ENCODE measurements around the gene TMEM271.

TMEM271 gene

GRCh38 chr4:544386-545105 is 31.5 kb downstream of the TMEM271 start:
- H3K4me3 ChIP-seq (ENCODE audit: low read depth, low read length, poor library complexity, severe bottlenecking) = no peak overlapping the region
- no peak overlapping the region for H3K9ac ChIP-seq (ENCODE audit: low read length)
- no peak overlapping the region for H2AFZ ChIP-seq (ENCODE audit: low read length)
- no peaks in the 10 kb centered on the region for H3K27me3 ChIP-seq (ENCODE audit: insufficient read depth, low read length)
- no peak overlapping the region for H3K27ac ChIP-seq (ENCODE audit: low read depth, low read length, poor library complexity, severe bottlenecking)
- H3K4me1 ChIP-seq (ENCODE audit: insufficient read depth, low read length, severe bottlenecking) = no peaks in the 10 kb centered on the region
- H3K9me2 ChIP-seq (ENCODE audit: low read depth, low read length) = no peaks in the 10 kb centered on the region
- H3F3A ChIP-seq (ENCODE audit: insufficient read depth, low read length) = no peaks in the 10 kb centered on the region
- no peaks in the 10 kb centered on the region for H3K9me3 ChIP-seq (ENCODE audit: low read length)
- no peaks in the 10 kb centered on the region for H4K20me1 ChIP-seq (ENCODE audit: insufficient read depth, low read length)
- no peak overlapping the region for H3K4me2 ChIP-seq (ENCODE audit: low read length)
- no peak for TF ChIP-seq EZH2 (IDR thresholded peaks at IDR 0.05; ENCODE audit: borderline replicate concordance, low read length)
- TF ChIP-seq CTCF (IDR thresholded peaks at IDR 0.05; ENCODE audit: low read length) = no peak
- H3K36me3 ChIP-seq (ENCODE audit: insufficient read depth, low read length) = no peaks in the 10 kb centered on the region
- H3K79me2 ChIP-seq (ENCODE audit: insufficient read depth, low read length) = no peaks in the 10 kb centered on the region

GRCh38 chr4:541271-541670 is 34.8 kb downstream of the TMEM271 start:
- H3K9me2 ChIP-seq (ENCODE audit: low read depth, low read length) = no peaks in the 10 kb centered on the region
- H3K4me3 ChIP-seq (ENCODE audit: low read depth, low read length, poor library complexity, severe bottlenecking) = no peak overlapping the region
- no peaks in the 10 kb centered on the region for H3K27me3 ChIP-seq (ENCODE audit: insufficient read depth, low read length)
- H3K79me2 ChIP-seq (ENCODE audit: insufficient read depth, low read length) = no peaks in the 10 kb centered on the region
- no peak for TF ChIP-seq EZH2 (IDR thresholded peaks at IDR 0.05; ENCODE audit: borderline replicate concordance, low read length)
- no peak for TF ChIP-seq CTCF (IDR thresholded peaks at IDR 0.05; ENCODE audit: low read length)
- H3K9ac ChIP-seq (ENCODE audit: low read length) = no peak overlapping the region
- H3F3A ChIP-seq (ENCODE audit: insufficient read depth, low read length) = no peaks in the 10 kb centered on the region
- H4K20me1 ChIP-seq (ENCODE audit: insufficient read depth, low read length) = no peaks in the 10 kb centered on the region
- no peaks in the 10 kb centered on the region for H3K4me1 ChIP-seq (ENCODE audit: insufficient read depth, low read length, severe bottlenecking)
- H3K9me3 ChIP-seq (ENCODE audit: low read length) = no peaks in the 10 kb centered on the region
- H2AFZ ChIP-seq (ENCODE audit: low read length) = no peak overlapping the region
- H3K4me2 ChIP-seq (ENCODE audit: low read length) = no peak overlapping the region
- H3K36me3 ChIP-seq (ENCODE audit: insufficient read depth, low read length) = peaks cover 3% of the 10 kb centered on the region; the same call in 1 of the 2 replicates
- no peak overlapping the region for H3K27ac ChIP-seq (ENCODE audit: low read depth, low read length, poor library complexity, severe bottlenecking)

GRCh38 chr4:538542-539142 is 37.5 kb downstream of the TMEM271 start:
- Histone ChIP-seq H3K4me1 (ENCODE audit: insufficient read depth, low read length, severe bottlenecking) (no peaks in the 10 kb centered on the region), H3K9ac (ENCODE audit: low read length) (no peak overlapping the region), H3K27ac (ENCODE audit: low read depth, low read length, poor library complexity, severe bottlenecking) (no peak overlapping the region), H3K36me3 (ENCODE audit: insufficient read depth, low read length) (peaks cover 5% of the 10 kb centered on the region), H3K4me3 (ENCODE audit: low read depth, low read length, poor library complexity, severe bottlenecking) (no peak overlapping the region), H3K9me3 (ENCODE audit: low read length) (no peaks in the 10 kb centered on the region), H3K9me2 (ENCODE audit: low read depth, low read length) (no peaks in the 10 kb centered on the region), H2AFZ (ENCODE audit: low read length) (no peak overlapping the region), H4K20me1 (ENCODE audit: insufficient read depth, low read length) (no peaks in the 10 kb centered on the region), H3K27me3 (ENCODE audit: insufficient read depth, low read length) (no peaks in the 10 kb centered on the region), H3K79me2 (ENCODE audit: insufficient read depth, low read length) (no peaks in the 10 kb centered on the region), H3K4me2 (ENCODE audit: low read length) (no peak overlapping the region), H3F3A (ENCODE audit: insufficient read depth, low read length) (no peaks in the 10 kb centered on the region)
- TF ChIP-seq EZH2 (IDR thresholded peaks at IDR 0.05; ENCODE audit: borderline replicate concordance, low read length) = no peak
- no peak for TF ChIP-seq CTCF (IDR thresholded peaks at IDR 0.05; ENCODE audit: low read length)
